HG03103 (cell line): Measurements from ENCODE around the gene DCUN1D4.

ENCODE experiments used
- ATAC-seq: cut with Tn5 transposase; IDR thresholded peaks from one replicate; pipeline ENCODE4 v1.9.1; 2021; ENCODE audit warnings: low read depth; ENCODE audit not compliant: unreplicated experiment

DCUN1D4 gene

GRCh38 chr4:51958199-51958968, 115.4 kb downstream of the DCUN1D4 start:
- ATAC-seq, result no peak

GRCh38 chr4:51960486-51960885, 117.5 kb downstream of the DCUN1D4 start:
- no peak for ATAC-seq

- ATAC-seq, result no peak
Measured at GRCh38 chr4:51963841-51964517, 121.0 kb downstream of the DCUN1D4 start.

- no peak for ATAC-seq
Measured at GRCh38 chr4:51965862-51966261, 122.9 kb downstream of the DCUN1D4 start.
